HG03520 (cell line): ENCODE measurements around the gene UBAP2L.
"Not testable (repeated sequence)": the region's sequence is repeated elsewhere in the genome, so short reads cannot be mapped to it uniquely, and the experiment has no call there.

Source experiments
- ATAC-seq: cut with Tn5 transposase; IDR thresholded peaks from one replicate; pipeline ENCODE4 v1.9.1; 2021; ENCODE audit warnings: mild to moderate bottlenecking, moderate library complexity; ENCODE audit not compliant: unreplicated experiment

UBAP2L gene

GRCh38 chr1:154240294-154240833, 19.6 kb downstream of the UBAP2L start:
- ATAC-seq = no peak

GRCh38 chr1:154241703-154242351, 21.1 kb downstream of the UBAP2L start:
- ATAC-seq = no peak

DNA sequence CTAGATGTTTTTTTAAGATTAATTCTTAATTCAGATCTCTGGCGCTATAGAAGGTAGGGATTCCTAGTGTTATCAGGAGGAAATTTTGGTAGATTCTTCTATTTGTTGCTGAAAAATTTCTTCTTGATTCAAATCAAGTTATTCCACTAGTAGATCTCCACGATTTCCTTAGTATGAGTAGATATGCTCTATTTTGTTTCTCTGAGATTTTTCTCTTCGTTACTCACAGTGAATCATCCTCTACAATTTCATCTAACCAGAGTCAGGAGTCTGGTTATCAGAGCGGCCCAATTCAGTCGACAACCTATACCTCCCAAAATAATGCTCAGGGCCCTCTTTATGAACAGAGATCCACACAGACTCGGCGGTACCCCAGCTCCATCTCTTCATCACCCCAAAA, 32.9 kb downstream of the UBAP2L start:
- no peak for ATAC-seq

DNA sequence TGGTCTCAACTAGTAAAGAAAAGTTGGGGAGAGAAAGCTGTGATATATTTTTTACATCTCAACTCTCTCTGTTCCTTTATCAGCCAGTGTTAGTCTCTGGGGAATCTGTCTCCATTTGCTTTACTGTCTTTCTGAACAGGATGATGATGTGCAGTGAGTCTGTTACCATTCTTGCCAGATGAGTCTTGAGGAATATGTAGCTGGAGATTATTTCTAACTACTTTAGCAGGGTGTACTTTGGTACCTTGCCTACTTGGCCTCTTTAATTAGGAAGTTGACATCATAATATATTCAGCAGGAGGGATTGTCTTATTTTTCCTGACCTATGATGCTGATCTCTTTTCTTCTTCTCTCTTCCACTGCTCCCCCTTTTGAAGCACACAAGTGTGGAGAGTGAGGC, 35.9 kb downstream of the UBAP2L start:
- ATAC-seq = no peak

- ATAC-seq = no peak
Measured at GRCh38 chr1:154258784-154259183, 38.0 kb downstream of the UBAP2L start.

GRCh38 chr1:154260127-154260526, 39.4 kb downstream of the UBAP2L start:
- ATAC-seq = no peak

DNA sequence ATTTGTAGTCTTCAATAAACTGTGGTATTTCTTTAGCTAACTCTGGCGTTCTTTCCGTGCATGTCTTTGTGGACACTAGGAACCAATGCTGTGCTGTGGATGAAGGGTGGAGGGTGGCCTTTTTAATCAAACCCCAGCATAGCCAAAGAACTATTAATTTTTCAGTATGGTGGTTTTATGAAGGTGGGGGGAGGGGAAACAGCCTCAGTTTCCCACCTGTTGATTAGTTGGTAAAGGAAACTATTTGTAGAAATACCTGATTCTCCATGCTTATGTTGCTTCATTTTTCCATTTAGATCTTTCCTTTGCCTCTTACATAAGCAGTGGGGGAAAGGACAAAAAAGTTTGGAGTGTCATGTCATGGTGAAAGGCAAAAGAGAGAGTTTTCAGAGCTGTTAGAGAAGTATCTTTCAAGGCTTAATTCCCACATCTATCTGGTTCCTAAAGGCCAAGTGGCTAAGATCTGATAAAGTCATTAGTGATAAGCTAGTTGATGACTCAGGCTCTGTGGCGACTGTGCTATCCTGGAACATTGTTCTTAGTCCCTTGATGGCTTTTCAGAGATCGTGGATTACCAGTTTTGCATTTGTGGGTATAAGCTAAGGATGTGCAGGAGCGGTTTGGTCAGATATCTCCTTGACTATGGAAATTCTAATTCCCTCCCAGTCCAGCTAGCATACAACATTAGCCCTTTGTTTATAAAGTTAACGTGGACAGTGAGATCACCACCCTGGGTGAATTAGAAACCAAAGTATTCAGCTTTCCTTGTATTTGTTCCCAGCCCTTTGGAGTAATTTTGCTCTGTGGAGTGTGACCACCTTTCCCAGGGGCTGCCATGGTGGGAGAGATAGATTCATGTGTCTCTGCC, 42.9 kb downstream of the UBAP2L start:
- ATAC-seq = no peak

GRCh38 chr1:154264454-154264853, 43.7 kb downstream of the UBAP2L start:
- no peak for ATAC-seq

DNA sequence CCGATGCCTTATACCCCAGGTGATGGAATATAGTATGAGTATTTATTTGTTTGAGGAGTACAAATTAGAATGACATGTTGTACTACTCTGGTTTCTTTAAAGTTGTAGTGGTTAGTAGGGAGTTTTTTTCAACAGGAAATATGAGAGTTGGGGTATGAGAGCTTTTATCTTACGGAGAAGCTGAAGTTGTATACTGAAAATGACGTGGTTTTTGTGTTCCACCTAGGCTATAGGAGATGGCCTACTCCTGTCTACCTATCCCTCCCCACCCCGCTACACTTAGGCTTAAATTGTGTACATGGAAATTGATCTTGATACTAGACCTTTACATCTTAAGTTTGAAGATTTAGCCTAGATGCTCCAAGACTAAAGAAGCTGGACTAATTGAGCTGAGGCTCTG, 44.8 kb downstream of the UBAP2L start:
- ATAC-seq = no peak

GRCh38 chr1:154270833-154271232, 50.1 kb downstream of the UBAP2L start:
- ATAC-seq = no peak

GRCh38 chr1:154272217-154272998, 51.7 kb downstream of the UBAP2L start, which contains the start of gene HAX1:
Gene HAX1 (plus strand): TSS chr1:154272629. CDS start chr1:154272724, 95 bp downstream.
- ATAC-seq = peak; percentile 85

DNA sequence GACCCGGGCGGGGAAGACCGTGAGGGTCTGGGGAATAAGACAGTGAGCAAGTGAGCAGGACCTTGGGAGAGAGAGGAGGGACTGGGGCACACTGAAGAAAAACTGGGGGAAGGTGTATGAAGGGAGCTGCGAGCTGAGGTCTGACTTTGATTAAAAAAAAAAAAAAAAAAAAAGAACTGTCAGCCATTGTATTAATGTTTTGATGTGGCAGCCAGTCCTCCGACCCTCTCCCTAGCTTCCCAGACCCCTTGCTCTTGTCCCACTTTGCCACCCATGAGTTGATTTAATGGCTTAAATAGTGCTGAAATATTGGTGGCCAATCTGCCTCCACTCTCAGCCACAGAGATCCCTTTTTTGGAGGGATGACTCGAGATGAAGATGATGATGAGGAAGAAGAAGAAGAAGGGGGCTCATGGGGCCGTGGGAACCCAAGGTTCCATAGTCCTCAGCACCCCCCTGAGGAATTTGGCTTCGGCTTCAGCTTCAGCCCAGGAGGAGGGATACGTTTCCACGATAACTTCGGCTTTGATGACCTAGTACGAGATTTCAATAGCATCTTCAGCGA, 52.3 kb downstream of the UBAP2L start:
- no peak for ATAC-seq

GRCh38 chr1:154276797-154277196, 56.0 kb downstream of the UBAP2L start:
- ATAC-seq = no peak

DNA sequence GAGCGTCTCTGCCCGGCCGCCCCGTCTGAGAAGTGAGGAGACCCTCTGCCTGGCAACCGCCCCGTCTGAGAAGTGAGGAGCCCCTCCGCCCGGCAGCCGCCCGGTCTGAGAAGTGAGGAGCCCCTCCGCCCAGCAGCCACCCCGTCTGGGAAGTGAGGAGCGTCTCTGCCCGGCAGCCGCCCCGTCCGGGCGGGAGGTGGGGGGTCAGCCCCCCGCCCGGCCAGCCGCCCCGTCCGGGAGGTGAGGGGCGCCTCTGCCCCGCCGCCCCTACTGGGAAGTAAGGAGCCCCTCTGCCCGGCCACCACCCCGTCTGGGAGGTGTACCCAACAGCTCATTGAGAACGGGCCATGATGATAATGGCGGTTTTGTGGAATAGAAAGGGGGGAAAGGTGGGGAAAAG, 66.8 kb downstream of the UBAP2L start:
- ATAC-seq = not testable (repeated sequence)

DNA sequence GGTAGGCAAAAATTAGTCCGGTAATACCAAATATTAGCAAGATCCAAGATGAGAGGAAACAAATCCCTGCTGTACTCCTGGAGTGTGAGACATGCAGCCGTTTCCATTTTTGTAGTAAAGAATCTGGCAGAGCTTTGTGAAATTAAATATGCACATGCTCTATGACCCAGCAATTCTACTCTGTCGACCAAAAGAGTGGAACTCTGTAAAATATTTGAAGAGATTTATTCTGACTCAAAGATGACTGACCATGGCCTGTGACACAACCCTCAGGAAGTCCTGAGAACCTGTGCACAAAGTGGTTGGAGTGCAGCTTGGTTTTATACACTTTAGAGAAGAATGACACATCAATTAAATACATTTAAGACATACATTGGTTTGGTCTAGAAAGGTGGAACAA, 67.9 kb downstream of the UBAP2L start:
- no peak for ATAC-seq

DNA sequence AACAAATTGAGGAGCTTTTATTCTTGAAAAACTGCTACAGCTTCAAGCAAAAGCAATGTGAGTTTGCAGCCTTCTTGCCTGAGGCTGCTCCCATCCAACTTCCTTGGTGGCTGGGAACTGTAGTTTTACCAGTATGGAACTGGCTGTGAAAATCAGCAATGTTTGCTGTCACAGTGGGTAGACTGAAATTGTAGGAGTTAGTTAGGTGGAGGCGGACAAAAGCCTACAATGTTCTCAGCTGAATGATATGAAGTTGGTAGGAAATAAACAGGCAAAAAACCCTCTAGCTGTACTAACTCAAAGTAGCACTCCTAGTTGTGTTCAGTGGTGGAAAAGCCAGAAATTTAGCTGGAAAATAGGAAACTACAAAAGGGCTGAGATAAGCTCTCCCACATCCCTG, 70.2 kb downstream of the UBAP2L start:
- ATAC-seq = no peak

DNA sequence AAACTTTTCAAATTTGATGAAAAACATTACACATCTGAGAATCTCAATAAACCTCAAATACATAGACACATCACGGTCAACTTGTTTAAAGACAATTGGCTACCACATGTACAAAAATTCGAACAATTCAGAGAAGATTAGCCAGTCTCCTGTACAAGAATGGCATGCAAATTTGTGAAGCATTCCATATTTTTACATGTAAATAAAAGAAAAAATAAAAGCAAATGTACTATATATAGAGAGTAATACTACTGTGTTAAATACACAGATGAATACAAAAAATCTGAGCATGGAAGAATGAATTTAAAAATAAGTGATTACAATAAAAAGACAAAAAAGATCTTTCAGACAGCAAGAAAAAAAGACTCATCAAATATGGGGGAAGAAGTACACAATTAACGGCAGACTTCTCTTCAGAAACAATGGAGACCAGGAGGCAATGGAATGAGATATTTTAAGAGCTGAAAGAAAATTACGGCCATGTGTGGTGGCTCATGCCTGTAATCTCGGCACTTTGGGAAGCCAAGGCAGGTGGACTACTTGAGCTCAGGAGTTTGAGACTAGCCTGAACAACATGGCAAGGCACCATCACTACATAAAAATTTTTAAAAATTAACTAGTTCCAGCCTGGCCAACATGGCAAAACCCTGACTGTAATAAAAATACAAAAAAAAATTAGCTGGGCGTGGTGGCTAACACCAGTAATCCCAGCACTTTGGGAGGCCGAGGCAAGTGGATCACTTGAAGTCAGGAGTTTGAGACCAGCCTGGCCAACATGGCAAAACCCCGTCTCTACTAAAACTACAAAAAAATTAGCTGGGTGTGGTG, 74.9 kb downstream of the UBAP2L start:
- no peak for ATAC-seq

- ATAC-seq = no peak
Measured at GRCh38 chr1:154301582-154301981, 80.8 kb downstream of the UBAP2L start.

DNA sequence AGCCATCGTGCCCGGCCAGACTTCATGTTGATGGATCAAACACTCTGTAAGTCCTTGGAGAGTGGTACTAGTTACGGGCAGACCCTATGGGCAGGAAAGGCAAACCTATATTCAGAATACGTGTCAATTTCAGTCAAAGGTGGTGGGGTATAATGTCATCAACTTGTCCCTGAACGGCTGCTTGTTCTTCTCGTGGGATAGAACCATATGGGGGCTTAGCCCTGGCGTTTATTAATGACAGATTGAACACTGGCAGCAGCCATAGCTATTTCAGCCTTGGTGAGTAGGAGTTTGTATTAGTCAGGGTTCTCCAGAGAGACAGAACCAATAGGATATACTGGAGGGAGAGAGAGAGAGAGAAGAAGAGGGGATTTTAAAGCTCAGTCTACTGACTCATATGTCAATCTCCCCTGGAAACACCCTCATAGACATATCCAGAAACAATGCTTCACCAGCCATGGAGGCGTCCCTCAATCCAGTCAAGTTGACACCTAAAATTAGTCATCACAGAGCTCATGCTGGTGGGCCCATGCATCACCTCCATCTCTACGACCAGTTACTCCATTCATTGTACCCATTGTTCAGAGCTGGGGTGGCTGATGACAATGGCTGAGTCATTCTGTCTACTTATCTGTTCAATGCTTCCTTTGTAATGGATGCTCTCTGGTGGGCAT, 84.0 kb downstream of the UBAP2L start:
- no peak for ATAC-seq
